ENCODE data around the gene FLNC.

- no peak for TF ChIP-seq EZH2phosphoT487 (IDR thresholded peaks at IDR 0.05; ENCODE audit: low read depth, severe bottlenecking, unreplicated experiment)
- TF ChIP-seq CTCF (IDR thresholded peaks at IDR 0.05; ENCODE audit: poor library complexity), result no peak
These were observed 44.2 kb downstream of the FLNC start for GRCh38 chr7:128874140-128875031.

Measured in hepatocyte (in vitro differentiated cells).